IPS-11a (cell line): Measurements from ENCODE around the gene SPOCK2.

Experiments used
- H3K4me3 ChIP-seq: one replicate; pipeline ENCODE4 v1.5.1; 2013; ENCODE audit warnings: low read depth, low read length, control low read depth

SPOCK2 gene

GRCh38 chr10:72058989-72059842 lies 29.1 kb downstream of the SPOCK2 start:
- H3K4me3 ChIP-seq = no peak overlapping the region

- no peak overlapping the region for H3K4me3 ChIP-seq
Observed at GRCh38 chr10:72058347-72058898, 29.9 kb downstream of the SPOCK2 start.

GRCh38 chr10:72056932-72057751 lies 31.2 kb downstream of the SPOCK2 start:
- H3K4me3 ChIP-seq = no peak overlapping the region

GRCh38 chr10:72056113-72056512 lies 32.2 kb downstream of the SPOCK2 start:
- H3K4me3 ChIP-seq = no peak overlapping the region

- no peak overlapping the region for H3K4me3 ChIP-seq
Observed at GRCh38 chr10:72053690-72054089, 34.7 kb downstream of the SPOCK2 start.

GRCh38 chr10:72050873-72051272 lies 37.5 kb downstream of the SPOCK2 start:
- no peak overlapping the region for H3K4me3 ChIP-seq

- H3K4me3 ChIP-seq = no peak overlapping the region
Observed at GRCh38 chr10:72049969-72050781, 38.2 kb downstream of the SPOCK2 start.

- H3K4me3 ChIP-seq = no peak overlapping the region
Observed at GRCh38 chr10:72049472-72049871, 38.9 kb downstream of the SPOCK2 start.

- H3K4me3 ChIP-seq = no peak overlapping the region
Observed at GRCh38 chr10:72048450-72049124, 39.8 kb downstream of the SPOCK2 start.

- H3K4me3 ChIP-seq = no peak overlapping the region
Observed at GRCh38 chr10:72045586-72045985, 42.8 kb downstream of the SPOCK2 start.

- H3K4me3 ChIP-seq = no peak overlapping the region
Observed at GRCh38 chr10:72044417-72045041, 43.8 kb downstream of the SPOCK2 start.

- no peak overlapping the region for H3K4me3 ChIP-seq
Observed at GRCh38 chr10:72043016-72043834, 45.1 kb downstream of the SPOCK2 start.

- H3K4me3 ChIP-seq = no peak overlapping the region
Observed at GRCh38 chr10:72041491-72041890, 46.9 kb downstream of the SPOCK2 start.

- no peak overlapping the region for H3K4me3 ChIP-seq
Observed at GRCh38 chr10:72039377-72039776, 49.0 kb downstream of the SPOCK2 start.

GRCh38 chr10:72038458-72039001 lies 49.8 kb downstream of the SPOCK2 start:
- H3K4me3 ChIP-seq = no peak overlapping the region

- H3K4me3 ChIP-seq = no peak overlapping the region
Observed at GRCh38 chr10:72037811-72038210, 50.5 kb downstream of the SPOCK2 start.

GRCh38 chr10:72037266-72037665 lies 51.1 kb downstream of the SPOCK2 start:
- no peak overlapping the region for H3K4me3 ChIP-seq

GRCh38 chr10:72035252-72035887 lies 53.0 kb downstream of the SPOCK2 start:
- no peak overlapping the region for H3K4me3 ChIP-seq
